AG09319 (cell line): Measurements from ENCODE around the gene PIKFYVE.
"Not testable (repeated sequence)": the region's sequence is repeated elsewhere in the genome, so short reads cannot be mapped to it uniquely, and the experiment has no call there.

ENCODE experiments used
- DNase-seq: peaks from one replicate; pipeline ENCODE4 v3.0.0-alpha.2; 2010; ENCODE audit warnings: low read depth; ENCODE audit errors: extremely low read depth
- CTCF ChIP-seq: IDR thresholded peaks from 2 replicates; pipeline ENCODE4 v1.5.1; 2011; ENCODE audit warnings: low read depth, mild to moderate bottlenecking, inconsistent platforms, low read length, moderate library complexity

Gene PIKFYVE

DNA sequence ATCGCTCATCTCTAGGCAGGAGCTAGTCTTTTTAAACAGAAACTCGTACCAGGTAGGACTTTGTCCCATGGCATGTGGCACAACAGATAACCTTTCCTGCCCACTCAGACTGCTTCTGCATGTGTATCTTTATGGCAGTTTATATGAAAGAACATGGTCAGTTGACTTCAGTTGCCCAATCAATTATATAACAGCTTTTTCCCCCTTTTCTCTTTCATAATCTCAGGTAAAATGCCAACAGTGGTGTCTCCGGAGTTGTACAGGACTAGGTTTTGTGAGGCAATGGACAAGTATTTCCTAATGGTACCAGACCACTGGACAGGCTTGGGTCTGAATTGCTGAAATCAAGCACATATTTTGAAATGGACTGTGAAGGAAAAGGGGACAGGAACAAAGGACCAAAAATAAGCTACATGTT is 88.9 kb downstream of the PIKFYVE start:
- TF ChIP-seq CTCF: no peak
- no peak for DNase-seq

DNA sequence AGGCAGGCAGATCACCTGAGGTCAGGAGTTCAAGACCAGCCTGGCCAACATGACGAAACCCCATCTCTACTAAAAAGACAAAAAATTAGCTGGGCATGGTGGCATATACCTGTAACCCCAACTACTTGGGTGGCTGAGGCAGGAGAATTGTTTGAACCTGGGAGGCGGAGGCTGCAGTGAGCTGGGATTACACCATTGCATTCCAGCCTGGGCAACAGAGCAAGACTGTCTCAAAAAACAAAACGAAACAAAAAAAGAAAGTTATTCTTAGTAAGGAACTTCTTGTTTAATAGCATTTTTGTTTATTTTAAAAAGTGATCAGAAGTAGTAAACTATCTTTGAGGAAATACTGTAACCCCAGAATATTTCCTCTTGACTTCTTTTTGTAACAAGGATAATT is 90.4 kb downstream of the PIKFYVE start:
- DNase-seq: not testable (repeated sequence)

DNA sequence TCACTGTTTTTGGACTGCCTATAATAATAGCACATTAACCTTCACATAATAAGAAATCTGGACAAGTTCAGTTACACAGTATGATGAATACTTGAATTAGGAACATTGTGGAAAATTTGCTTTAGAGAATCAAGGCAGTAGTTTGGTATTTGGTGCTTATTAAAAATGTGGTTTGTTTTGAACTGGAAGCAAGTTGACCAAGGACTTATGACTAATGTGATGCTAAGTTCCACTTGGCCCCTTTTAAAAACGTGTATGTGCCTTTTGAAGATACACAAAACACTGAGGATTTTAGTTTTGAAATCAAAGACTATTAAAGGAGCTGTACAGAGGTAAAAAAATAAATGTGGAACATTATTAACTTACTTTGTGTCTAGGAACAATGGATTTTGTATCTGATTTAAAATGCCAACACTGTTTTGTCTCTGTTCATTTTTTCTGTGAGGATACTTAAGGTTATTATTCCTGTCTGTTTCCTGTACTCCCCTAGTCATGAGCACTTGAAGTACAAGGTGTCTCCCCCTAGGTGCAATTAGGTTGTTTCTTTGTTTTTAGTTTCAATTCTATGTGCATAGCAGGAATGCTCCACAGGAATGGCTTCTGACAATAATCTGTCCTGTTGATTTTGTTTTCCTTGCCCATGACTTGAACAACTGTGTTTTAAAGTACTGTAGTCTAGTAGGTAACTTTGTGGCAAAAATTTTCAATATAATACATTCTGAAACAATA is 91.0 kb downstream of the PIKFYVE start:
- DNase-seq: no peak
- TF ChIP-seq CTCF: no peak

- DNase-seq: no peak
- no peak for TF ChIP-seq CTCF
Measured at GRCh38 chr2:208358758-208359631, 92.9 kb downstream of the PIKFYVE start.

DNA sequence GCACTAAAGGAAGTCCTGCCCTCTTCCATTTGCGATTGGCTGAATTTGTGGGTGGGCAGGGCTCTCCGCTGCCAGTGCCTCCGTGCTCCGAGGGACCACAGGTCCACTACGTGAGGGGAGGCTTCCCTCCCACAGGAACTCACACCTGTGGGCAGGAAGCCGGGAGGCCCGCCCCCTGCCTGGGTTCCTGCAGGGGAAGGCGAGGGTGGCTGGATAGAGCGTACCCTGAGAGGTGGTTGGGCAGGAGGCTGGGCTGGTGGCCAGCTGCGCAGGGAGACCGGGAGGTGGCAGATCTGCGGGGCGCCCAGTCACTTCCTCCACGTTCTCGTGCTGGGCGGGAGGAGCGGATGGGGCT is 93.6 kb downstream of the PIKFYVE start:
- TF ChIP-seq CTCF: no peak
- no peak for DNase-seq

DNA sequence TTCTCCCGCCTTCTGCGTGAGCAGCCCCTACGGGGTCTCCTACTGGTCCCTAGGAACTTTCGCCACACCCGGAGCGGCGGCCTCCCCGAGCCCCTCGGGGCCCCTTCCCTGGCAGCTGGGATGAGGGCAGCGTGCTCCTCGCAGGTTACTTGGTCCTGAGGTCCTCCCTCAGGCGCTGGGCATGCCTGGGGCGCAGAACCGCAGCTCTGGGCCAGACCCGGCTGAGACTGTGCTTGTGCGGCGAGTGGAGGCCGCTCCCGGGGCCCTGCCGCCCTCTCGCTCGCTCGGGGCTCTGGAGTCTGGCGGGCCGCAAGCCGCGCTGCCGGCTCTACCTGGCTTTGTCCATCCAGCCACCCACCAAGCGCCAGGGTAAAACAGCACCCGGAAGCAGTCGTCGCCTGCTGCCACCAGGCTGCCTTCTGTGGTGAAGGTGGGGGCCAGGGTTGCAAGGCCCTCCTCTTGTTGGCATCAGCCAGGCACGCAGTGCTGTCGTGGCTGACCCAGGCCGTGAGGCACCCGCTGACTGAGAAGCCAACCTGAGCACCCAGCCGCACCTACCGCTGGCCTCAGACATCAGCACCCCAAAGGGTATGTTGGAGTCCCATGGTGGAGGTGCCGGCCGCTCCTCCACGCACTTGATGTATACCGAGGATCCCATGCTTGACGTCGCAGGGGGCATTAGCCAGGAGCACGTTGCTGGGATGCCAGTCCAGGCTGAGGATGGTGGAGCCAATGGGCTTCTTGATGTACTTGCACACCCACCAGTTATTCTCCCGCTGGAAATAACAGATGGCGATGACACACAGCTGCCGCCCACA is 94.4 kb downstream of the PIKFYVE start:
- no peak for DNase-seq

More for the DNA sequence above, 94.4 kb downstream of the PIKFYVE start:
- TF ChIP-seq CTCF: no peak
